K562 (cell line): ENCODE measurements around the gene ZNF692. TPM values are rescaled to one million over a fixed set of nuclear protein-coding genes. Genes with fewer than 3 reads are reported as not detected.

Experiments used
- GTF2B ChIP-seq: IDR thresholded peaks from 2 replicates; pipeline ENCODE4 v1.6.1; 2011; ENCODE audit not compliant: insufficient read length; ENCODE audit errors: extremely low read depth
- RBFOX2 ChIP-seq: fragments of 200-400 bp; formaldehyde crosslinking; IDR thresholded peaks from 2 replicates; pipeline ENCODE4 v1.6.1; 2017; ENCODE audit warnings: low read depth, mild to moderate bottlenecking, low read length, moderate library complexity
- RBM34 ChIP-seq: fragments of 200-400 bp; formaldehyde crosslinking; IDR thresholded peaks from 2 replicates; pipeline ENCODE4 v1.6.1; 2018; ENCODE audit warnings: low read length, borderline replicate concordance; ENCODE audit not compliant: insufficient read depth
- RREB1 ChIP-seq: fragments of 250-450 bp; sonication (Bioruptor Pico); IDR thresholded peaks from 2 replicates; pipeline ENCODE4 v1.4.0; 2020
- SNIP1 ChIP-seq: fragments of 450-650 bp; IDR thresholded peaks from 2 replicates; pipeline ENCODE4 v1.7.1; 2017; ENCODE audit warnings: low read depth, mild to moderate bottlenecking
- ZBTB9 ChIP-seq: fragments of 450-650 bp; formaldehyde crosslinking; IDR thresholded peaks from 2 replicates; pipeline ENCODE4 v1.4.0; 2020; ENCODE audit warnings: mild to moderate bottlenecking, moderate library complexity
- ZNF263 ChIP-seq: sonication (generic); formaldehyde crosslinking; IDR thresholded peaks from 2 replicates; pipeline ENCODE4 v1.8.0; 2022; ENCODE audit warnings: mild to moderate bottlenecking, missing genetic modification reagents, borderline replicate concordance
- ZNF274 ChIP-seq: IDR thresholded peaks from 2 replicates; pipeline ENCODE4 v1.6.1; 2011; ENCODE audit warnings: low read depth, mild to moderate bottlenecking, low read length, moderate library complexity, borderline replicate concordance
- ZNF407 ChIP-seq: fragments of 450-650 bp; IDR thresholded peaks from 2 replicates; pipeline ENCODE4 v1.6.1; 2016; ENCODE audit warnings: low read depth
- polyA plus RNA-seq, 8 experiments: library from polyadenylated mRNA; depleted of rRNA in 4 of 8; stranded (reverse) in 5 of 8; unstranded in 3 of 8; fragments of >200 nt; fragmentation: Nextera tagmentation in 2 of 8; fragmentation: Illumina TruSeq in 1 of 8; extraction: Ambion mirVana in 2 of 8; extraction: Trizol in 1 of 8; gene quantifications; 2 replicates each; pipeline versions ENCODE4 v1.2.1 to v1.2.3, GENCODE V29; 2011 to 2014; ENCODE audit warnings: inconsistent platforms in 1 of 8, missing spikeins in 1 of 8
- total RNA-seq, 7 experiments: library from RNA; depleted of rRNA in 6 of 7; stranded (reverse); fragments of >200 nt in 6 of 7; fragmentation: Illumina TruSeq in 2 of 7; extraction: Trizol in 2 of 7; gene quantifications; 2 replicates each; pipeline versions ENCODE4 v1.2.1 to v1.2.3, GENCODE V29; 2011 to 2021; ENCODE audit warnings: low replicate concordance in 1 of 7

The ZNF692 gene
- total and polyA plus RNA-seq, 9 of the 15 experiments (the other 6 are each of a cell fraction or from before 2014, with no cell fraction given): 8.4 to 143 (median 55.9) TPM

- 0 out of 2 replicates have a peak, but pooled peaks have one; percentile 54 for TF ChIP-seq RREB1 (CRISPR knock-in tag)
- TF ChIP-seq RBFOX2: peak; percentile 97
- peak; percentile 77; the same call in 1 of the 2 replicates for TF ChIP-seq ZNF407
- TF ChIP-seq ZBTB9 (CRISPR knock-in tag): peak; percentile 88; the same call in 1 of the 2 replicates
- TF ChIP-seq RBM34: 0 out of 2 replicates have a peak, but pooled peaks have one; percentile 11
- peak; percentile 90 for TF ChIP-seq SNIP1
- no peak for TF ChIP-seq GTF2B
- TF ChIP-seq ZNF274: peak; percentile 46; the same call in 1 of the 2 replicates
- TF ChIP-seq ZNF263: peak; percentile 85; the same call in 1 of the 2 replicates
Measured at GRCh38 chr1:248906009-248906752, 47.3 kb upstream of the ZNF692 start, which contains the start of gene PGBD2 (continued).
